GM19099 (cell line): ENCODE results near the gene FOXJ3.

ENCODE experiments used
- POLR2A ChIP-seq: IDR thresholded peaks from 3 replicates; pipeline ENCODE4 v1.6.1; 2011; ENCODE audit warnings: low read depth; ENCODE audit not compliant: insufficient read length; ENCODE audit errors: extremely low read depth

FOXJ3 gene

GRCh38 chr1:42175314-42176054 is 159.6 kb downstream of the FOXJ3 start:
- TF ChIP-seq POLR2A: no peak

GRCh38 chr1:42173961-42174735 is 160.9 kb downstream of the FOXJ3 start:
- no peak for TF ChIP-seq POLR2A

GRCh38 chr1:42173155-42173933 is 161.7 kb downstream of the FOXJ3 start:
- TF ChIP-seq POLR2A: no peak

GRCh38 chr1:42172381-42173133 is 162.5 kb downstream of the FOXJ3 start:
- TF ChIP-seq POLR2A: no peak

GRCh38 chr1:42171679-42172266 is 163.3 kb downstream of the FOXJ3 start:
- TF ChIP-seq POLR2A: no peak

GRCh38 chr1:42170779-42171621 is 164.0 kb downstream of the FOXJ3 start:
- no peak for TF ChIP-seq POLR2A

- TF ChIP-seq POLR2A: no peak
Observed at GRCh38 chr1:42168763-42169162, 166.3 kb downstream of the FOXJ3 start.

- TF ChIP-seq POLR2A: no peak
Observed at GRCh38 chr1:42168391-42168670, 166.7 kb downstream of the FOXJ3 start.

- TF ChIP-seq POLR2A: no peak
Observed at GRCh38 chr1:42167611-42168390, 167.2 kb downstream of the FOXJ3 start.

GRCh38 chr1:42165511-42166210 is 169.4 kb downstream of the FOXJ3 start:
- TF ChIP-seq POLR2A: no peak

- TF ChIP-seq POLR2A: no peak
Observed at GRCh38 chr1:42164551-42165420, 170.2 kb downstream of the FOXJ3 start, which contains the start of gene GUCA2A. Gene GUCA2A (minus strand): TSS chr1:42164745. CDS start chr1:42164712, 33 bp downstream.
